ENCODE results near the gene PPM1H.

The PPM1H gene

DNA sequence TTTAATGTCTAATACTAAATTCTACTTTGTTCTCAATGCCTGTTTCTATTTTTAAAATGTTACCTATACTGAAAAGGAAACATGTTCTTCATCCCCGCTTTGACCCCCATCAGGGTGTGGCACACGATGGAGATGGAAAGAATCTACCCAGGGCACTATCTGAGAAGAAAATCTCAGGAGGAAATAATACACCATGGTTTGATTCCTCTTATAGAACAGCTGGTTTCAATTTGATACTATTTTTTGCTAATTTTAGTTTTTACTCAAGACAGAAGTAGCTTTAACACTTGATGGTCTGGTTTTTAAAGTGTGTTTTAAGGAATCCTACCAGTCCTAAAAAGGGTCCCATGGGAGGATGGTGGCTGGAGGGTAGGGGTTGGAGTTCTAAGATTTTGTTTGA is 56.7 kb downstream of the PPM1H start:
- TF ChIP-seq, protein P1, sequence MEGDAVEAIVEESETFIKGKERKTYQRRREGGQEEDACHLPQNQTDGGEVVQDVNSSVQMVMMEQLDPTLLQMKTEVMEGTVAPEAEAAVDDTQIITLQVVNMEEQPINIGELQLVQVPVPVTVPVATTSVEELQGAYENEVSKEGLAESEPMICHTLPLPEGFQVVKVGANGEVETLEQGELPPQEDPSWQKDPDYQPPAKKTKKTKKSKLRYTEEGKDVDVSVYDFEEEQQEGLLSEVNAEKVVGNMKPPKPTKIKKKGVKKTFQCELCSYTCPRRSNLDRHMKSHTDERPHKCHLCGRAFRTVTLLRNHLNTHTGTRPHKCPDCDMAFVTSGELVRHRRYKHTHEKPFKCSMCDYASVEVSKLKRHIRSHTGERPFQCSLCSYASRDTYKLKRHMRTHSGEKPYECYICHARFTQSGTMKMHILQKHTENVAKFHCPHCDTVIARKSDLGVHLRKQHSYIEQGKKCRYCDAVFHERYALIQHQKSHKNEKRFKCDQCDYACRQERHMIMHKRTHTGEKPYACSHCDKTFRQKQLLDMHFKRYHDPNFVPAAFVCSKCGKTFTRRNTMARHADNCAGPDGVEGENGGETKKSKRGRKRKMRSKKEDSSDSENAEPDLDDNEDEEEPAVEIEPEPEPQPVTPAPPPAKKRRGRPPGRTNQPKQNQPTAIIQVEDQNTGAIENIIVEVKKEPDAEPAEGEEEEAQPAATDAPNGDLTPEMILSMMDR (conservative IDR thresholded peaks at IDR 0.05), result no peak
- TF ChIP-seq ZFX (IDR thresholded peaks at IDR 0.05), result no peak
- no peak overlapping the region for H3K27ac ChIP-seq

DNA sequence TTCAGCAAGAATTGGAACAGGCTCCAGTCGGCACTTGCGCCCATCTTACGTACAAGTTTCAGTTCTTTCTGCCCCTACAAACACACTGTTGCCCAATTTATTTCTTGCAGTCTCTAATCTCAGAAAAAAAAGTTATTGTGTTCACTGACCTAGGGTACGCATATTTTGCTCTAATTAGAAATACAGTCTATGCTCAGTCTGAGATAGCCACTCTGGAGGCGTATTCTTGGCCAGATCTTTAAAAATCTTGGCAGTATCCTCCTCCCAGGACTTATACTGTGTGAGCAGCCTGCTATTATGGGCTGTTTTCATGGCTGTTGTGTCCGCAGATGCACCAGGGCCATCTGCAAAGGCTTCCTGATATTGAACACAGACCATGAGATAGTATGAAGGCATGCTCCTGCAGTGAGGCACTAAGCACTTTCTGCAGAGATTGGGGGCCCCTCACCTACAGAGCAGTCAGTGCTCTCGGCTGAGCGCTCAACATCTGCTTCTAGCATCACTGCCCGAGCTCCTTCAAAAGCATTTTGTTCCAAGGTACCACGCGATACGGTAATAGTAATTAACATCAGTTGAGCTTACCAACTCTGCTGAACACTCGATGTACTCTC is 57.9 kb downstream of the PPM1H start:
- TF ChIP-seq, protein P1 (conservative IDR thresholded peaks at IDR 0.05), result no peak
- no peak for TF ChIP-seq ZFX (IDR thresholded peaks at IDR 0.05)

DNA sequence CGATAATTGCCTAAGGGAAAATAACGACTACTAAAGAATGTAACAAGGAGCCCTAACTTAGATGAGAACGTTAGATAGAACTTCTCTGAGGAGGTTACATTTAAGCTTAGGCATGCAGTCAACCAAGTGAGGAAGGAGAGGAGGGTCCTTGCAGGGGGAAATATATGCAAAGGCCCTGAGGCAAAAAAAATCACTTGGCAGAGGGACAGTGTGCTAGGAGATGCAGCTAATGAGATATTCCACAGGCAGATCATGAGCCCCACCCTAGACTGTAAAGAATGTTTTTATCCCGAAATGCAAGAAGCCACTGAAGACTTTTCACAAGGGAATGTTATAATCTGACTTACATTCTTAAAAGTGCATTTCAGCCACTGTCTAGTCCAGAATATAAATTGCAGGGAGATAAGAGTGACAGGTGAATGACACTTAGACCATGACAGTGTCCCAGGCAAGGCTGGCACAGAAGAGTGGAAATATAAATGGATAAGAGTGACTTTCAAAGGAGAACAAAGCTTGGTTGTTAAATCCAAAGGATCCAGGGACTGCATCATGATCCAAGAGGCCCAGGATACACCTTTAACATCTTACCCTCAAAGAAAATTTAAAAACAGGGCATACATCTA is 61.0 kb downstream of the PPM1H start:
- TF ChIP-seq, protein P1 (conservative IDR thresholded peaks at IDR 0.05), result no peak
- TF ChIP-seq ZFX (IDR thresholded peaks at IDR 0.05), result no peak
- no peak overlapping the region for H3K27ac ChIP-seq

More for the DNA sequence above, 57.9 kb downstream of the PPM1H start:
- no peak overlapping the region for H3K27ac ChIP-seq

DNA sequence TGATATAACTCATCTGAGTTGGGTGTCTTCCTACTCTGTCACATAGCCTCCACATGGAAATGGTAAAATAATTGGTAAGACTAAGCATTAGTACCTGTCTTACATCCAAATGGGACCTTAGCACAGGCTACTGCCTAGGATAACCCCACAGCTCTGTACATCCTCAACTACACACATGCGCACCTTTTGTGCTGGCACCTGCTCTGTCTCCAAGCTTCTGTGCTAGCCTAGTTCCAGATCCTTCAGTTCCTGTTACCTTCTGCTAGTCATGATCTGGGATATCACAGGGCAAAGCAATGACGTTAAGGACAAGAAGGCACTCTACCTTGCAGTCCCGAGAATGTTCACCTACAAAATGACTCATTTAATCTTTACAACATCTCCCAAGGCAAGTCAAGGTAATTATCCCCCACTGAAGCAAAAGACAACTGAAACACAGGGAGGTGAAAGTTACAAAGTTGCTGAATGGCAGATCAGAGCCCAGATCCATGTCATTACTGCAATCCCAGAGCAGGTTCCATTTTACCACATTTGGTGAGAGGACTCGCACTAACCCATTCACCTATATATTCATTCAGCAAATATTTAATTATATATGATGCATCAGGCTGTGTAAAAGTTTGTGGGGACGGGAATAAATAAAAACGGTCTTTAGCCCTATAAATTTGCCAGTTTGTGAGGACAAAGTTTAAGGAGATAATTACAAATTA is 61.7 kb downstream of the PPM1H start:
- H3K27ac ChIP-seq, result no peak overlapping the region

GRCh38 chr12:62868820-62869219 is 66.1 kb downstream of the PPM1H start:
- no peak overlapping the region for H3K27ac ChIP-seq
- TF ChIP-seq, protein P1 (conservative IDR thresholded peaks at IDR 0.05), result no peak
- TF ChIP-seq ZFX (IDR thresholded peaks at IDR 0.05), result no peak

More for the DNA sequence above, 61.7 kb downstream of the PPM1H start:
- TF ChIP-seq ZFX (IDR thresholded peaks at IDR 0.05), result no peak
- TF ChIP-seq, protein P1 (conservative IDR thresholded peaks at IDR 0.05), result no peak

GRCh38 chr12:62866451-62867082 is 68.4 kb downstream of the PPM1H start:
- no peak overlapping the region for H3K27ac ChIP-seq
- TF ChIP-seq, protein P1 (conservative IDR thresholded peaks at IDR 0.05), result no peak
- no peak for TF ChIP-seq ZFX (IDR thresholded peaks at IDR 0.05)

DNA sequence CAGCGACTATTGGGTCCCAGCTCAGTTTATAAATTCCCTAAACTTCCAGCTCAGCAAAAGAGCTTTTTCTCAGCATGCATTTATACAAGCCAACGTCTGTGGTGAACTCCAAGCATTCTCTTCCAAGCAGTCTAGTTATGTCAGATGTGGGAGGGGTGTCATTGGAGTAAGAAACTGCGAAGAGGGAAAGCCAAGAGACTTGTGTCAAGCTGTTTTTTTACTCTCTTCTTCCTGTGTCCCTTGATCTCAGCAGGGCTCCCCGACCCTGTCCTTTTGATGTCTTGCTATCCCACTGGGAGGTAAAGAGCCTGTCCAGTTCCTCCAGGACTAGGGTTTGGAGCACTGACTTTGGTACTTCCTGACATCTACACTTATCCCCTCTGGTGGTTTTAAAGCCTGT is 69.0 kb downstream of the PPM1H start:
- no peak overlapping the region for H3K27ac ChIP-seq
- no peak for TF ChIP-seq ZFX (IDR thresholded peaks at IDR 0.05)
- TF ChIP-seq, protein P1 (conservative IDR thresholded peaks at IDR 0.05), result no peak

All from C4-2B (cell line).